OCI-LY1 (cell line): ENCODE results near the gene EGFL8.

Experiments
- EZH2 ChIP-seq: fragments of 200-600 bp; sonication (generic), shearing (Covaris generic); IDR thresholded peaks from 2 replicates; pipeline ENCODE4 v1.8.0; 2017; ENCODE audit warnings: borderline replicate concordance, mixed run types, mild to moderate bottlenecking, antibody characterized with exemption, low read length, moderate library complexity, mixed read lengths
- TF ChIP-seq, protein P1 (sequence below): fragments of 200-600 bp; sonication (generic), shearing (Covaris generic); IDR thresholded peaks from 2 replicates; pipeline ENCODE4 v1.5.1; 2017; ENCODE audit warnings: mild to moderate bottlenecking, antibody characterized with exemption, low read length, moderate library complexity, mixed read lengths

DNA sequence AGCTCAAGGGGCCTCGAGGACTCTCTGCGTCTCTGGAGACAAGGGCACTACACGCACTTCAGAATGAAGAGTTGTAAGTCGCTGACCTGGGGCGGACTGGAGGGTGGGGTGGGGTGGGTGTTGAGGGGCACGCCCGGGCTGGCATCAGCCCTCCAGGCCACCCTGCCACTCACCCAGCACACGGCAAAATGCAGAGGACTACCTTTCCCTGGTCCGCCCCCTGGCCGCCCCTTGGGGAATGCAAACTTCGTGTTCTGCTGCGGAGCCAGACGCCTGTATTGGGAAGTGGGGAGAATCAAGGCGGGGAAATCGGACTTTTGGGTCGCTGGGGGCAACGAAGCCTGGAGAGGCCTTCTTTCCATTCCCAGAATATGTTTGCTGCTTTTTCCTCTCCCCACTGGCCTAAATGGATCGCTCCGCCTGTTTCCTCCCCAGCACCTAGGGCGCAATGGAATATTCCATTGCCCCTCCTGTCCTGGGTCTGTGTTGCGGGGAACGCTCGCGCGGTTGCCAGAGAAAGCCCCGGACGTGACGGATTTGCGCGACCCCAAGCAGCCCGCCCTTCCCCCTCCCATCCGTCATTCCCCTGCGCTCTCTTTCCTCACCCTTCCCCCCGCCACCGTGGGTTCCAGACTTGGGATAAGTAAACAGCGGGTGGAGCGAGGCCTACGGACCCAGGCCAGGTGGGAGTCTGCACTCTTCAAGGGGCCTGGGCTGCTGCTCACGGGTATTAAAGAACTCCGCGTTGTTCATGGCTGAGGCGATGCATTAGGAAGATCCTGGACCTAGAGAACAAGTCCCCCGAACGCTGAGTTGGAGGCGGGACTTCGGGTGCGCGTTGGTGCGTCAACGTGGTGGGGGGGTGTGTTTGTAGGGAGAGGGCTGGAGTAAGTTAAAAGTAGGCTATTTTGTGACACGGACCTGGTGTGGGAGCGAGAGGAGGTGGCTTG lies 10.6 kb upstream of the EGFL8 start, which contains the start of gene PPT2:
- TF ChIP-seq, protein P1, sequence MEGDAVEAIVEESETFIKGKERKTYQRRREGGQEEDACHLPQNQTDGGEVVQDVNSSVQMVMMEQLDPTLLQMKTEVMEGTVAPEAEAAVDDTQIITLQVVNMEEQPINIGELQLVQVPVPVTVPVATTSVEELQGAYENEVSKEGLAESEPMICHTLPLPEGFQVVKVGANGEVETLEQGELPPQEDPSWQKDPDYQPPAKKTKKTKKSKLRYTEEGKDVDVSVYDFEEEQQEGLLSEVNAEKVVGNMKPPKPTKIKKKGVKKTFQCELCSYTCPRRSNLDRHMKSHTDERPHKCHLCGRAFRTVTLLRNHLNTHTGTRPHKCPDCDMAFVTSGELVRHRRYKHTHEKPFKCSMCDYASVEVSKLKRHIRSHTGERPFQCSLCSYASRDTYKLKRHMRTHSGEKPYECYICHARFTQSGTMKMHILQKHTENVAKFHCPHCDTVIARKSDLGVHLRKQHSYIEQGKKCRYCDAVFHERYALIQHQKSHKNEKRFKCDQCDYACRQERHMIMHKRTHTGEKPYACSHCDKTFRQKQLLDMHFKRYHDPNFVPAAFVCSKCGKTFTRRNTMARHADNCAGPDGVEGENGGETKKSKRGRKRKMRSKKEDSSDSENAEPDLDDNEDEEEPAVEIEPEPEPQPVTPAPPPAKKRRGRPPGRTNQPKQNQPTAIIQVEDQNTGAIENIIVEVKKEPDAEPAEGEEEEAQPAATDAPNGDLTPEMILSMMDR, result peak; percentile 12; the same call in 1 of the 2 replicates
- no peak for TF ChIP-seq EZH2
